ENCODE measurements around the gene UBC.

Gene UBC

GRCh38 chr12:124867401-124867930, 47.0 kb downstream of the UBC start:
- Histone ChIP-seq H3K27me3 (no peaks in the 10 kb centered on the region), H3K4me1 (peaks cover 6% of the 10 kb centered on the region), H3K9me3 (no peaks in the 10 kb centered on the region), H3K36me3 (no peaks in the 10 kb centered on the region; the same call in 1 of the 2 replicates), H3K4me3 (ENCODE audit: low read depth, low read length) (no peak overlapping the region)
- DNase-seq: no peak
- TF ChIP-seq, protein P1, sequence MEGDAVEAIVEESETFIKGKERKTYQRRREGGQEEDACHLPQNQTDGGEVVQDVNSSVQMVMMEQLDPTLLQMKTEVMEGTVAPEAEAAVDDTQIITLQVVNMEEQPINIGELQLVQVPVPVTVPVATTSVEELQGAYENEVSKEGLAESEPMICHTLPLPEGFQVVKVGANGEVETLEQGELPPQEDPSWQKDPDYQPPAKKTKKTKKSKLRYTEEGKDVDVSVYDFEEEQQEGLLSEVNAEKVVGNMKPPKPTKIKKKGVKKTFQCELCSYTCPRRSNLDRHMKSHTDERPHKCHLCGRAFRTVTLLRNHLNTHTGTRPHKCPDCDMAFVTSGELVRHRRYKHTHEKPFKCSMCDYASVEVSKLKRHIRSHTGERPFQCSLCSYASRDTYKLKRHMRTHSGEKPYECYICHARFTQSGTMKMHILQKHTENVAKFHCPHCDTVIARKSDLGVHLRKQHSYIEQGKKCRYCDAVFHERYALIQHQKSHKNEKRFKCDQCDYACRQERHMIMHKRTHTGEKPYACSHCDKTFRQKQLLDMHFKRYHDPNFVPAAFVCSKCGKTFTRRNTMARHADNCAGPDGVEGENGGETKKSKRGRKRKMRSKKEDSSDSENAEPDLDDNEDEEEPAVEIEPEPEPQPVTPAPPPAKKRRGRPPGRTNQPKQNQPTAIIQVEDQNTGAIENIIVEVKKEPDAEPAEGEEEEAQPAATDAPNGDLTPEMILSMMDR (IDR thresholded peaks at IDR 0.05; ENCODE audit: low read depth, low read length): no peak

- Histone ChIP-seq H3K4me3 (ENCODE audit: low read depth, low read length) (no peak overlapping the region), H3K9me3 (no peaks in the 10 kb centered on the region), H3K4me1 (peaks cover 8% of the 10 kb centered on the region), H3K27me3 (no peaks in the 10 kb centered on the region), H3K36me3 (peaks cover 4% of the 10 kb centered on the region)
- TF ChIP-seq, protein P1 (IDR thresholded peaks at IDR 0.05; ENCODE audit: low read depth, low read length): no peak
- DNase-seq: no peak
Observed at GRCh38 chr12:124866883-124867400, 47.5 kb downstream of the UBC start.

GRCh38 chr12:124866195-124866882, 48.1 kb downstream of the UBC start:
- TF ChIP-seq, protein P1 (IDR thresholded peaks at IDR 0.05; ENCODE audit: low read depth, low read length): no peak
- peaks cover 14% of the 10 kb centered on the region for H3K4me1 ChIP-seq
- H3K9me3 ChIP-seq: no peaks in the 10 kb centered on the region
- H3K36me3 ChIP-seq: peaks cover 10% of the 10 kb centered on the region
- H3K27me3 ChIP-seq: no peaks in the 10 kb centered on the region
- no peak for DNase-seq
- H3K4me3 ChIP-seq (ENCODE audit: low read depth, low read length): no peak overlapping the region

GRCh38 chr12:124865728-124866127, 48.7 kb downstream of the UBC start:
- H3K9me3 ChIP-seq: no peaks in the 10 kb centered on the region
- TF ChIP-seq, protein P1 (IDR thresholded peaks at IDR 0.05; ENCODE audit: low read depth, low read length): no peak
- no peak overlapping the region for H3K4me3 ChIP-seq (ENCODE audit: low read depth, low read length)
- no peaks in the 10 kb centered on the region for H3K27me3 ChIP-seq
- DNase-seq: no peak
- peaks cover 13% of the 10 kb centered on the region for H3K36me3 ChIP-seq
- peaks cover 14% of the 10 kb centered on the region for H3K4me1 ChIP-seq

GRCh38 chr12:124864326-124864752, 50.1 kb downstream of the UBC start:
- H3K36me3 ChIP-seq: peaks cover 27% of the 10 kb centered on the region
- H3K27me3 ChIP-seq: no peaks in the 10 kb centered on the region
- DNase-seq: no peak
- TF ChIP-seq, protein P1 (IDR thresholded peaks at IDR 0.05; ENCODE audit: low read depth, low read length): no peak
- H3K9me3 ChIP-seq: no peaks in the 10 kb centered on the region
- peaks cover 14% of the 10 kb centered on the region for H3K4me1 ChIP-seq
- H3K4me3 ChIP-seq (ENCODE audit: low read depth, low read length): peak overlapping the region; percentile 26; the same call in 1 of the 2 replicates
